GM18511 (cell line): Measurements from ENCODE around the gene PRSS8.
A peak's percentile ranks its signal among the peaks of the same experiment; 100 is the strongest.

Experiments used
- ATAC-seq: cut with Tn5 transposase; IDR thresholded peaks from one replicate; pipeline ENCODE4 v1.9.1; 2021; ENCODE audit warnings: mild to moderate bottlenecking, moderate library complexity; ENCODE audit not compliant: unreplicated experiment

PRSS8 gene

GRCh38 chr16:31130336-31130891, 5.1 kb downstream of the PRSS8 start:
- ATAC-seq = no peak

GRCh38 chr16:31129568-31130335, 5.8 kb downstream of the PRSS8 start:
- ATAC-seq = no peak

- no peak for ATAC-seq
Measured at GRCh38 chr16:31128711-31129567, 6.6 kb downstream of the PRSS8 start.

GRCh38 chr16:31127182-31127581, 8.3 kb downstream of the PRSS8 start:
- ATAC-seq = no peak

GRCh38 chr16:31125844-31126243, 9.7 kb downstream of the PRSS8 start:
- no peak for ATAC-seq

GRCh38 chr16:31120129-31120528, 15.4 kb downstream of the PRSS8 start:
- ATAC-seq = no peak

- no peak for ATAC-seq
Measured at GRCh38 chr16:31118223-31119155, 17.0 kb downstream of the PRSS8 start.

GRCh38 chr16:31117384-31118222, 17.9 kb downstream of the PRSS8 start, which contains the start of gene KAT8:
KAT8 (plus strand) TSS chr16:31117664; CDS start chr16:31117682, 18 bp downstream.
- ATAC-seq = peak; percentile 92

- no peak for ATAC-seq
Measured at GRCh38 chr16:31114468-31114867, 21.1 kb downstream of the PRSS8 start.

- ATAC-seq = no peak
Measured at GRCh38 chr16:31113121-31114120, 22.1 kb downstream of the PRSS8 start.

- ATAC-seq = no peak
Measured at GRCh38 chr16:31112711-31113110, 22.8 kb downstream of the PRSS8 start.

GRCh38 chr16:31111881-31112466, 23.6 kb downstream of the PRSS8 start:
- no peak for ATAC-seq

- no peak for ATAC-seq
Measured at GRCh38 chr16:31110106-31111034, 25.2 kb downstream of the PRSS8 start.

GRCh38 chr16:31109622-31110021, 25.9 kb downstream of the PRSS8 start:
- no peak for ATAC-seq

- ATAC-seq = no peak
Measured at GRCh38 chr16:31108794-31109558, 26.6 kb downstream of the PRSS8 start.
